ENCODE data around the gene TIMP3.
"Not testable (repeated sequence)": the region's sequence is repeated elsewhere in the genome, so short reads cannot be mapped to it uniquely, and the experiment has no call there.

The TIMP3 gene

GRCh38 chr22:32855045-32855756 lies 53.7 kb downstream of the TIMP3 start:
- DNase-seq = no peak

- no peak for DNase-seq
These were observed 56.7 kb downstream of the TIMP3 start for GRCh38 chr22:32858121-32858703.

DNA sequence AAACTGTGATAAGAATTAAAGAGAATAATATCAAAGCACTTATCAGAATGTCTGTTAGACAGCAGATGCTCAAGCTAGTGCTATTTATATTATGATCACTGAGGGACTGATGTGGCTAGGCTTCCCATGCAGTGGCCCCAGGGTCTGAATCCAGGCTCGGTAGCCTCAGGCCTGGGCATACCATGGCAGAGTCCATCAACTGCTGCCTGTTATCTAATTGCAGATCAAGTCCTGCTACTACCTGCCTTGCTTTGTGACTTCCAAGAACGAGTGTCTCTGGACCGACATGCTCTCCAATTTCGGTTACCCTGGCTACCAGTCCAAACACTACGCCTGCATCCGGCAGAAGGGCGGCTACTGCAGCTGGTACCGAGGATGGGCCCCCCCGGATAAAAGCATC lies 57.5 kb downstream of the TIMP3 start:
- DNase-seq = no peak

GRCh38 chr22:32859743-32860142 lies 58.2 kb downstream of the TIMP3 start:
- no peak for DNase-seq

- DNase-seq = no peak
These were observed 59.8 kb downstream of the TIMP3 start for GRCh38 chr22:32861330-32861729.

- no peak for DNase-seq
These were observed 60.6 kb downstream of the TIMP3 start for GRCh38 chr22:32862083-32862482.

DNA sequence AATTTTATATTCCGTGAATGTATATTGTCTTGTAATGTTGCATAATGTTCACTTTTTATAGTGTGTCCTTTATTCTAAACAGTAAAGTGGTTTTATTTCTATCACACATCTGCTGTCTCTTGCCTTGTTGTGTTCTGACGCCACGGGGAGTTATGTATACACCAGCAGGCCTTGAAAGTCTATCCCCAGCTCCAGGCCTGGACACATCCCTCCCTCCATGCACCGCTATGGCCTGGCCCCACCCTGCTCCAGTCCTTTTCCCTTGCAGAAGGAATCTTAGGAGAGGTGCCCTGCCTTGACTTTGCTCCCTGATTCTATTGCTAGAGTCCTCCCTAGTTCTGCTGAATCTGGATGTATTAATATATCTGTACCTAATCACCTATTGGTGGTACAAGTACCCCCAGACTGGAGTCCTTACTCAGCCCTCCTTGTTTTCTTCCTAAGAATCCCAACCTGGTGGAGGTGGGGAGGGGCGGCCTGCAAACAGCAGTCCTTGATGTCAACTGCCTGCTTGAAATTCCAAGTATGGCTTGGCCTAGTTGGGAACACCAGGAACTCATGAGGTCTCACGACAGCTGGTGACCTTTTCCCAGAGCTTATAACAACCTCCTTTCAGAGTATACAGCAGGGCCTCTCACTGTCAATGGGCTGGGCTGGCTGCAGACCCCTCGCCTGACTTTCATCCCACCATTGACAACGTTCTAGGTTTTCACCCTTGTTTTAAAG lies 61.6 kb downstream of the TIMP3 start:
- DNase-seq = no peak

DNA sequence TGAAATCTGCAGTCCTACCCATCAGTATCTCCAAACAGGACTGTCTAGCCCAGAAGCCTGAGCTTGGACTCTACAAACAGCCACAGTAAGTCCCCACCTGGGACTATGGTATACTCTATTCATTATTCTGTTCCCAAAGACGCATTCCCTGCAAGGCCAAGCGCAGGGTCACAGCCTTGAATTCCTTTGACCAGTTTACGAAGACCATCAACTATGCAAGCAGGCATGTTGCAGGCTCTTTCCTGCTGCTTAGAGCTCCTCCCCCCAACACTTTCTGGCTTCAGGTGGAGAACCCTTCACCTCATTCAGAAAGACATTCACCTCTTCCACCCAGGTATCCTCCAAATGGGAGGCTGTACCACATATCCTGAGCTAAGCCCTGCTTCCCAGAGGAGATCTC lies 62.5 kb downstream of the TIMP3 start:
- no peak for DNase-seq

DNA sequence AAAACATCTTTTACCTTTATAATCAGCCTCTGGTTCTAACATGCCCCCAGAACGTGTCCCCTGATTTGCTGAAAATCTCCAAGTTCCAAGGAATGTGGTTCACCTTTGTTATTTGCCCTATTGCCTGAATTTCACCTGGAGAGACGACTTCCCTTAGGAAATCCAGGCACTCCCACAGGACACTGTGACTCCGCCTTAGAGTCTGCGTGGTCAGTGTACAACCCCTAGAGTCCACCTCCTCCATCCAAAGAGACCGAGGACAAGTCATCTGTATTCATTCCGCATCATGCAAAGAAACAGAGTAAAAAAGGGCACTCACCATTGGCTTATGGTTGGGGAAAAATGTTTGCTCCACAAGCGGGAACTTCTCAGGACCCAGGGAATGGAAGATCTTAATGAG lies 63.1 kb downstream of the TIMP3 start:
- DNase-seq = no peak

GRCh38 chr22:32866953-32867352 lies 65.4 kb downstream of the TIMP3 start:
- no peak for DNase-seq

DNA sequence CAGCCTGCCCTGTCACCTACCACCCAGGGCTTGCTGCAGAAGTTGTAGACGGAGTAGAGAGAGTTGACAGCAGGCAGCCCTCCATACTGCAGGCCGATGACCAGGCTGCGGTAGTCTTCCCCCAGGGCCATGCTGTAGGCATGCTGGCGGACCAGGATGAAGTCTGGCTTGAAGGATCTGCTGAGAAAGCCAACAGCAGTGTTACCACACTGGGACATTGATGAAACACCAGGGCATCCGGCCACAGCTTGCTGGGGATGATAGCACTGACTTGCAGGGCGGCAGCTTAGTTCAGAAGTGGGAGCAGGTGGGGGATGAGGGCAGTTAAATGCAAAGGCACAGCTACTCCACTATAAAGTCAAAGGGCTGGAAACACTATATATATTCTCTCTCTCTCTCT lies 67.4 kb downstream of the TIMP3 start:
- DNase-seq = no peak

- DNase-seq = no peak
These were observed 69.0 kb downstream of the TIMP3 start for GRCh38 chr22:32870474-32870873.

DNA sequence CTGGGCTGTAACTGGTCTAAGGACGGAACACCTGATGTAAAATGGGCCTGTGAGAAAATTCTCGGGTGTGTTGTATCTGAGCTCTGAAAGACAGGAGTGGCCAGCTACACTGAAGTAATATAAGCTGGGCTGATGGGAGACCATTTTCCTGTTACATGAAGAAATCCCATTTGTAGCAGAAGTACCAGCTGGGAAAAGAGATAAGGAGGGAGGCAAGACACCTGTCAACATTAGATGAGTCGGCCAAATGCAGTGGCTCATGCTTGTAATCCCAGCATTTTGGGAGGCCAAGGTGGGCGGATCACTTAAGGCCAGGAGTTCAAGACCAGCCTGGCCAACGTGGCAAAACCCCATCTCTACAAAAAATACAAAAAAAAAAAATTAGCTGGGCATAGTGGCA lies 72.1 kb downstream of the TIMP3 start:
- DNase-seq = not testable (repeated sequence)

DNA sequence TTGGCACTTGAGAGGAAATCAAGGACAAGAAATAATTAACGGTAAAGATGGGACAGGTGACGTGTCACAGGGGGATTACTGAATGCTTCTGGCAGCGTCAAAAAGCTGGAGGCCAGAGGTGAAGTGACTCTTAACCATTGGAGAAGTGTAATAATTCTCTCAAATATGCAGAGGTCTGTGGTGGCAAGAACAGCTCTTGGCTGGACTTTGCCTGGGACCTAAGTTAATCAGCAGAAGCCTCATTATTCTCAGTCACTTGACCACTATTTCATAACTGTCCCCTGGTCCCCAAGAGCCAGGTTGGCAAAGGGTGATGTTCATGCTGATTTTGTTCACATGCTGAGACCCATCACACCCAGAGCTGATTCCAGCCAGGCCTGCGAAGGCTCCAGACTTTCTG lies 72.9 kb downstream of the TIMP3 start:
- no peak for DNase-seq

DNA sequence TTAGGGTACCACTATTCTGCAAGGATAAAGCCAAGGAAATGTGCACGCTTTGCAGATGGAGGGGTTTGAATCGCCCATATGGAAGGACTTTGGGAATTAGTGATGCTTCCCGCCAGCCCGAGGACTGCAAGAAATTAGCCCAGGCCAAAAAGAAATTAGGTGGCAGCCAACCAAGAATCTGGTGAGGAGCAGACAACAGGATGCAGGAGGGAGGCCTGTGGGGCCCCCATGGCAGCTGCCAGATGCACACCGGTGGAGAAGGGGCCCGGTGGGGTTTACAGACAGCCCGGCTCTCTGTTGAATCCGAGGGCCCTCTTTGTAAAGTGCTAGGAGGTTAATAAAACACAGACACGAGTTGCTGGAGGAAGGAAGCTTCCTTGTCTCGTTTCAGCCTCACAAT lies 73.5 kb downstream of the TIMP3 start:
- DNase-seq = no peak

DNA sequence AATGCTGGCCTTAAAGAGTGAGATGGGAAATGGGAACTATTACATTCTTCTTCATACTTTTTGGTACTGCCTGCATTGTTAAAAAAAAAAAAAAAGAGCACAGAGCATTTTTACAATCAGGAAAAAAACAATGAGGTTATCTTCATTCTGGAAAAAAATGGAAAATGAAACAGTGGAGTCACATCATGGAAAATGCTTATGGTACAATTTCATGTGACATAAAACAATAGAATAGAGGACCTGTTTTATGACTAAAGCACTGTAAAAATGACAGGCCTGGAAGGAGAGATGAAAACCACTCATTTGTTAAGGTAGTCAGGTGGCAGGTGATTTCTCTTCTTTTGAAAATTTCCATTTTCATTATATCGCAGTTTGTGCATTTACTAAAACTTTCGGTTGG lies 75.0 kb downstream of the TIMP3 start:
- no peak for DNase-seq

DNA sequence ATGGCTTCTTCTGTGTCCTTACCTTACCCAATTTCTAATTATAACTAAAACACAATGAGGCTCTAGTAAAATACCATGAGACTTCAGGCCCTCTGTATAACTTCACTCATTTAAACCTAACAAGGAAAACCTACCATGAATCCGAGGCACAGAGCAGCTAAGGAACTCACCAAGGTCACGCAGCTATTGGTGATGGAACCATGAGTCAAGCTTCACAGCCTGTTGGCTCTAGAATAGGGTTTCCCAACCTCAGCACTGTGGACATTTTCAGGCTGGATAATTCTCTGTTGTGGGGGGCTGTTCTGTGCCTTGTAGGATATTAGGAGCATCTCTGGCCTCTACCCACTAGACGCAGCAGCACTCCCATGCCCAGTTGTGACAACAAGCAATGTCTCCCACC lies 75.7 kb downstream of the TIMP3 start:
- no peak for DNase-seq

DNA sequence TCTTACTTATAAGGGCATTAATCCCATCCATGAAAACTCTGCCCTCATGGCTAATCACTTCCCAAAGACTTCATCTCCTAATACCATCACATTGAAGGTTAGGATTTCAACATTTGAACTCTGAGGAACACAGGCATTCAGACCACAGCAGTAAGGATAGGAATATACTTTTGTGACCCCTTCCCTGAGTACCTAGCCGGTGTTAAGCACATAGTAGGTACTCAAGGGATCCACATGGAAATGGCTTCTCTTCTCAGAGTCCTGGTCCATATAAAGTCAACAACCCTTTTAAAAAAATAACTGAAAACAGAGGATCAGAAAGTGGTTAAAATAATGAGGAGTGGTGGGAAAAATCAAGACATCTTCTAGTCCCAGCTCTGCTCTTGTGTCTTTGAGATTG lies 78.0 kb downstream of the TIMP3 start:
- no peak for DNase-seq

DNA sequence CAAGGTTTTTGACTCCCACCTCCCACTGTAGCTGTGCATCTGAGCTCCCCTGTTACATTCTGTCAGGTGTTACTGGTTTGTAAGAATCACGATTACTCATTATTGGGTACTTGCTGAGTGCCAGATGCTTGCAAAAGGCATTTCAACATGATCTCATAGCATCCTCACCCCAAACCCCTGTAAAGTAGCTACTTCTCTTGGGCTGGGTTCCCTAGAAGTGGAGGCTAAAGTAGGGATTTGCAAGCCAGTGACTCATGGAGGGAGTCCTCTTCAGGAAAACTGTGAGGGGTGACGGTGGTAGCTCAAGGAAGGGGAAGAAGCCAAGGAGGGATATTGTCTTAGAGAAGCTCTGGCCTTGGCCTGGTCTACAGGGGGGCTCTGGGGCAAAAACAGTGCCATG lies 78.6 kb downstream of the TIMP3 start:
- no peak for DNase-seq

GRCh38 chr22:32880505-32880892 lies 79.0 kb downstream of the TIMP3 start:
- no peak for DNase-seq

DNA sequence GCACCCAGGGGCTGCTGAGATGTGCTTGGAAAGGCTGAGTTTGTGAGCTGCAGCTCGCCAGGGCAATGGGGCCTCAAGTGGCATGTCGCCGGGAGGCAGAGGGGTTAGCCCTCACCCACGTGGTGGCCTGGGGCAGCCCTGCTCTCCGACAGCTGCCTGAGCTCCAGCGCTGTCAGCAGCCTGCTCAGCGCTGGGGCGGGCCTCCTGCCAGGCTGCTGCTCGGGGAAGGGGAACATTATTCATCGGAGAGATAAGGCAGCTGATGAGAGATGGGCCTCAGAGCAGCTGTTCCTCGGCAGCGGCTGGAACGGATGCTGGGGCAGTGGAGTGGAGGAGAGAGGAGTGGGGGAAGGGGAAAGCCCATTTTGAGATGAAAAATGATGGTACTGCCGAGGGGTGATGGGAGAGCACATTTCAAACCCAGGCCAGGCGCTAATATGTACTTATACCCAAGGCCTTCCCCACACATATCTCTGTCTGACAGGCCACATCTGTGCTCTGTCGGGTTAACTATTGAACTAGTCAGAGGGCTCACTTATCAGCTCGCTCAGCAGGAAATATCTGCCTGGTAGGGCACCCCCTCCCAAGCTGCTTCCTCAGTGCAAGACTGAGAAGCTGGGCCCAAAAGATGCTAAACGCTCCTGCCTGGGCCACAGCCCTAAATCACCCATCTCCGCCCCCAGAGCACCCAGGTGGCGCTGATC lies 79.5 kb downstream of the TIMP3 start:
- no peak for DNase-seq

DNA sequence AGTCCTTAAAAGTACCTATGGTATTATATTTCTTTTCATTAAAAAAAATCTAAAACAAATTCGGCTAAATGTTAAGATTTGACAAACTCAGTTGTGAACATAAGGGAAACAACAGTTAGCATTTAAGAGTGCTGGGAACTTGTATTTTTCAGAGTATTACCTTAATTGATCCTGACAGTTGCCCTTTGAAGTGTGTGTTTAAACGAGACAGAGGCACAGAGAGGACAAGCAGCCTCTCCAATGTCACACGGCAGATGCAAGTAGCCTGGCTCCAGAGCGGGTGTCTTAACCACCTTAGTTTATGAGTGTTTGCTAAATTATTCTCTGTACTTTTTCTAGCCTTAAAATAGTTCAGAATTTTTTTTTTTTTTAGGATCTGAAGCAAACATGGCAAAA lies 80.9 kb downstream of the TIMP3 start:
- DNase-seq = no peak

- no peak for DNase-seq
These were observed 81.4 kb downstream of the TIMP3 start for GRCh38 chr22:32882774-32883530.

Measured in C1 segment of cervical spinal cord (tissue), 14 donors.